ENCODE measurements around the gene ZNF776.
"Not testable (repeated sequence)": the region's sequence is repeated elsewhere in the genome, so short reads cannot be mapped to it uniquely, and the experiment has no call there.

ZNF776 gene

DNA sequence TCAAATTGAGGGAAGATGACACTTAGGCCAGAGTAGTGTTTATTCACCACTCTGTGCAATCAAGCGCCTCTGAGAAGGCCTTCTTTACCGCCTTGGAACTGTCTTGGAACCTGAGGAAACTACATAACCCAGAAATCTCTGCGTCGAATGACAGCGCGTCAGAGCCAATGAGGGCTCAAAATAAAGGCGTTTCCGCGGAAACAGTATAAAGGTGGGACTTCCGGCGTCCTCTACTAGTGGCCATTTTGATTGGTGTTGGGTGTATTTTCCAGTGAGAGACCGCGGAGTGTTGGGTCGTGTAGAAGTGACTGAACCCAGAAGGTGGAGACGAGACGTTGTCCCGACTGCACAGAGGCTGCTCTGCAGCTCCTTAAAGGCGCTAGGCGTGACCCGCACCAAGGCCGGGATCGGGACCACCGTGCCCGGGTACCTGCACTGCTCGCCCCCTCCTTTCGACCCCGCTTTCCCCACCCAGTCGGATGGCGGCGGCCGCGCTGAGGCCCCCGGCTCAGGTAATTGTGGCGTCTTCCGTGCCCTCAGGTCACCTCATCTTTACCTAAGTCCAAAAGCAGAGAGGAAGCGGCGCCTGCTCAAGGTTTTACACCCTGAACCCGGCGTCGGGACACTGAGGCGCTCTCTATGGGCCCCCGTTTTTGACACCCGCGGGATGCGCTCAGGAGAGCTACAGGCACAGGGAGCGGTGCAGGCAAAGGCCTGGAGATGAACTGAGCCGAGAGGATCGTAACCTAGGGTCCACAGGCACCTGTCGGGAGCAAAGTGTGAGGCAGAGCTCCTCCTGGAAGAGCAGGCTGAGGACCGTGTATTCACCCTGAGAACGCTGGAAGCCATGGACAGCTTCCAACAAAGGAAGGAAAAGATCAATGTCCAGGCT is at the start of gene ZNF776:
ZNF776 (plus strand) TSS at position 236 of the 892 bp plus-strand sequence; CDS start at position 480, 244 bp downstream.
- peak; percentile 81 for DNase-seq

DNA sequence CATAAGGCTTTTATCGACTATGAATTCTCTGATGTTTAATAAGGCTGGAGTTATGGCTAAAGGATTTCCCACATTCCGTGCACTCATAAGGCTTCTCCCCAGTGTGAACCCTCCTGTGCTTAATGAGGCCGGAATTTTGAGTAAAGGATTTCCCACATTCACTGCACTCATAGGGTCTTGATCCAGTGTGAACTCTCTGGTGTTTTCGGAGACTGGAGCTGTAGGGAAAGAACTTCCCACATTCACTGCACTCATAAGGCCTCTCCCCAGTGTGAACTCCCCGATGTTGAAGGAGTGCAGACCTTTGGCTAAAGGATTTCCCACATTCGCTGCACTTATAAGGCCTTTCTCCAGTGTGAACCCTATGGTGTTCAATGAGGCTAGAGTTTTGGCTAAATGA is 45.0 kb upstream of the ZNF776 start:
- no peak for DNase-seq

GRCh38 chr19:57706346-57706745 is 40.3 kb upstream of the ZNF776 start:
- DNase-seq = no peak

GRCh38 chr19:57708641-57709361 is 37.8 kb upstream of the ZNF776 start, which contains the start of gene ZNF154:
ZNF154 (minus strand) TSS chr19:57709204; CDS start chr19:57708971, 233 bp downstream.
- no peak for DNase-seq

DNA sequence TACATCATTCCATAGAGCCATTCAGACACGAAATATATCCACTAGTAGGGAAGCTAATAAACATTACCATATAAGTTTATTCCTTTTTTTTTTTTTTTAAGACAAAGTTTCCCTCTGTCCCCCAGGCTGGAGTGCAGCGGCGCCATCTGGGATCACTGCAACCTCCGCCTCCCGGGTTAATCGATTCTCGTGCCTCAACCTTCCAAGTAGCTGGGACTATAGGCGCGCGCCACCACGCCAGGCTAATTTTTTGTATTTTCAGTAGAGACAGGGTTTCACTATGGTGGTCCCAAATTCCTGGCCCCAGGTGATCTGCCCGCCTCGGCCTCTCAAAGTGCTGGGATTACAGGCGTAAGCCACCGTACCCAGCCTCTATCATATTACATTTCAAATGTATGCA is 37.0 kb upstream of the ZNF776 start:
- DNase-seq = no peak

- DNase-seq = no peak
Measured at GRCh38 chr19:57712222-57712621, 34.4 kb upstream of the ZNF776 start.

DNA sequence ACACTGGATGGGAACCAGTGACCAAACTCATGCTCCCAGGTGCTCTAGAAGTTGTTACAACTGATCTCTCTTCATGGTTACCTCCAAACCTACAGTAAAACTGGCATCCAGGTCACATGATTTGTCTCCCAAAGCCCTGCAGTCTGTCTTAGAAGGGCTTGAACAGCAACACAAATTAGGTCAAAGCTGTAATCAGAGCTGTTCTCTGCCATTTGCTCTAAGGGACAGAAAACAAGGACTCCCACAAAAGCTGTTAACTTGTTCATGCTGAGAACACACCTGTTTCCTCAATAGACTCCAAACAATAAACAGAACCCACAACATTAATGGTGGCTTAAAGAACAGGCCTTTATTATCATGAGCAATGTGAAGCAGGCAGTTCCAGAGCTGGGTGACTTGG is 27.2 kb upstream of the ZNF776 start:
- DNase-seq = no peak

- no peak for DNase-seq
Measured at GRCh38 chr19:57719901-57720519, 26.6 kb upstream of the ZNF776 start.

DNA sequence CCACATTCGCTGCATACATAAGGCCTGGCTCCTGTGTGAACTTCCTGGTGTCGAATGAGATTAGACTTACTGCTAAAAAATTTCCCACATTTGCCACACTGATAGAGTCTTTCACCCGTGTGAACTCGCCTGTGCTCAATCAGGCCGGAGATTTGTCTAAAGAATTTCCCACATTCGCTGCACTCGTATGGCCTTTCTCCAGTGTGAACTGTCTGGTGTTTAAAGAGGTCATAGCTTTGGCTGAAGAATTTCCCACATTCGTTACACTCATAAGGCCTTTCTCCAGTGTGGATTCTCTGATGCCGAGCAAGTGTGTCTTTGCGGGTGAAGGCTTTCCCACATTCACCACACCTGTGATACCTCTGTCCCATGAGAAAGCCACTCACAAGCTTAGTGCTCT is 25.7 kb upstream of the ZNF776 start:
- DNase-seq = no peak

GRCh38 chr19:57738320-57738719 is 8.3 kb upstream of the ZNF776 start:
- not testable (repeated sequence) for DNase-seq

DNA sequence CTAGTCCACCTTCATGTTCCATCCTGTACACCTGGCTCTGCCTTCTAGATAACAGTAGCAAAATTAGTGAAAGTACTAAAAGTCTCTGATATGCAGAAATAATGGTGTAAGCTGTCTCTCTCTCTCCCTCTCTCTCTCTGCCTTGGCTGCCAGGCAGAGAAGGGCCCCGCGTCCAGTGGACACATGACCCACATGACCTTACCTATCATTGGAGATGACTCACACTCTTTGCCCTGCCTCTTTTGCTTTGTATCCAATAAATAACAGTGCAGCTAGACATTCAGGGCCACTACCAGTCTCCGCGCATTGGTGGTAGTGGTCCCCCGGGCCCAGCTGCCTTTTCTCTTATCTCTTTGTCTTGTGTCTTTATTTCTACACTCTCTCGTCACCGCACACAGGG is 7.8 kb upstream of the ZNF776 start:
- DNase-seq = not testable (repeated sequence)

- no peak for DNase-seq
Measured at GRCh38 chr19:57747472-57747807, 825 bp downstream of the ZNF776 start.

DNA sequence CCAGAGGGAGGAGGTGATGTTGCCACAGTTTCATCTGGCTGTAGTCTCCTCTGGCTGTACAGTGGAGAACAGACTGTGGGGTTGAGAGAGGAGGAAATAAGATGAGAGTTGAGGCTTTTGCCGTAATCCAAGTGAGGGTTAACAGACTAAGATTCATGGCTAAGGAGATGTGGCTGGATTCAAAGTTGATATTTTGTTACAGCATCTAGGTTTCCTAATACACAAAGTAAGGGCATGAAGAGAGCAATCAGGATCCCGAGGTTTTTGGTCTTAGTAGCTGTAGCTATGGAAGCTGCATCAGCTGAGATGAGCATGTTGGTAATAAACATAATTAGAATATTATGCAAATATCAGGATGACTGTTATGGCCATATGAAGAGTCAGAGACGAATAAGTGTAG is 1.4 kb downstream of the ZNF776 start:
- DNase-seq = no peak

- DNase-seq = no peak
Measured at GRCh38 chr19:57754091-57754673, 7.6 kb downstream of the ZNF776 start.

DNA sequence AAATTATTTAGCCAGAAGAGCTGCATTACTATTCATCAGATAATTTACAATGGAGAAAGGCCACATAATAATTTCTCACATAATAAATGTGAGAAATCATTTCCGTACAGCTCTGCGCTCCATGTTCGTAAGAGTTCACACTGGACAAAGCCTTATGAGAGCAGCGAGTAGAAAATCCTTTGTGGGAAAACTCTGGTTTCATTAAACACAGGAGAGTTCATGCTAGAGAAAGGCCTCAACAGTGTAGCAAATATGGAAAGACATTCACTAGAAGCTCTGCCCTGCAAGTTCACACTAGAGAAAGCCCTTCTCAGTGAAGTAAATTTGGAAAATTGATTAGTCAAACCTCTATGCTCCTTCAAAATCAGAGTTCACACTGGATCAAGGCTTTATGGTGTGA is 8.4 kb downstream of the ZNF776 start:
- no peak for DNase-seq

DNA sequence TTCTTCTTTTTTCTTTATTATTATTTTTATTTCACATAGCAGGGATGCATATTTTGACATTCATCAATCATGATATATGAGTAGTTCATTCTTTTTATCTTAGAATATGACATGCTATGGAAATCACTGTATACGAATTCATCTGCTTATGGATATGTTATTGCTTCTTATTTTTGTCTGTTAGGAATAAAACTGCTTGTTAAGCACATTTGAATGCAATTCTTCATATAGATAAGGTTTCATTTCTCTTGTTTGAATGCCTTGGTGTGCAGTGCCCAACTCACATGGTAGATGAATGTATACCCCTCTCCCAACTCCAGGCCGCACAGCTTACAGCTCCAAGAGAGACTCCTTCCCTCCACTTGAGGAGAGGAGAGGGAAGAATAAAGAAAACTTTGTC is 11.3 kb downstream of the ZNF776 start:
- DNase-seq = no peak

- DNase-seq = no peak
Measured at GRCh38 chr19:57759096-57759495, 12.5 kb downstream of the ZNF776 start.

DNA sequence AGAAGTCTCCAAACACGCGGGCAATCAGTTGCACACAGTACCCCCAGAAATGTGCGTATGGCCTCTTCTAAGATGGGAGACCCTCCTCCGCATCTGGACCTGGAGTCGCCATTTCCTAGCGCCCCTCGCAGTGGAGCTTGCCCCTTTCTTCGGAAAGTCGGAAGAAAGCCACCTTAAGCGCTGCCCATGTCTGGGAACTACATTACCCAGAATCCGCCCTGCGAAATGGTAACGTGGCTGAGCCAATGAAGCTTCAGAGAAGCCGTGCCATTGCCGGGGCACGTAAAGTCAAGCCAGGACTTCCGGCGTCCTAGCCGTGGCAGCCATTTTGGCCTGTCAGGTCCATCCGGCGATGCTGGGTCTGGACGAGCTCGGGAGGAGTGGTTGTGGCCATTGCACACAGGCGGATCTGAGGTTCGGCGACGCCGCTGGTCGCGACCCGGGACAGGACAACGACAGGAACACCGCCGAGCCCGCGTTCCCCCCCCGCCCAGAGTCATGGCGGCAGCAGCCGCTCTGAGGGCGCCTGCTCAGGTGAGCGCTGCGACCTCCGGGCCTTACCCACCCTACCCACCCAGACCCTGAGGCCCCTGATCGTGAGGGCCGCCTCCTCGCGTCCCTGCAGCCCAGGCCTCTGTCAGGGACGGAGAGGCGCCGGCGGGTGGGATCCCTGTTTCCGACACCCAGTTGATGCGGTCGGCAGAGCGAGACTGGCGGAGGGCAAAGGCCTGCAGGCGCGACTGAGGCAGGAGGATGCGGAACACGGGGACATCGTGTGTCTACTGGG is 22.9 kb downstream of the ZNF776 start, which contains the start of gene ZNF586:
ZNF586 (plus strand) TSS at position 332 of the 787 bp plus-strand sequence; CDS start at position 499, 167 bp downstream.
- peak; percentile 71 for DNase-seq

GRCh38 chr19:57771417-57771816 is 24.8 kb downstream of the ZNF776 start:
- no peak for DNase-seq

DNA sequence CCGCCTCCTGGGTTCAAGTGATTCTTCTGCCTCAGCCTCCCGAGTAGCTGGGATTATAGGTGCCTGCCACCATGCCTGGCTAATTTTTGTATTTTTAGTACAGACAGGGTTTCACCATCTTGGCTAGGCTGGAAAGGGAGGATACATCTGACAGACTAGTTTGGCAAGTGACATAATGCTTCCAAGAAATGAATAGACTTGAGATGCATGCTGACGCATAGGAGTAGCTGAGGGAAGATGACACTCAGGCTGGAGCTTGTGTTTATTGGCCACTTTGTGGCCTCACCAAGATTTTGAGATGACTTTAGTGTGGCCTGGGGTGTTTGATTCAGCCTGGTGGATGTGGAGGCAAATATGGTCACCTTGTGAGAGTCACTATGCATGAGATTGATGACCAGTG is 26.9 kb downstream of the ZNF776 start:
- no peak for DNase-seq

DNA sequence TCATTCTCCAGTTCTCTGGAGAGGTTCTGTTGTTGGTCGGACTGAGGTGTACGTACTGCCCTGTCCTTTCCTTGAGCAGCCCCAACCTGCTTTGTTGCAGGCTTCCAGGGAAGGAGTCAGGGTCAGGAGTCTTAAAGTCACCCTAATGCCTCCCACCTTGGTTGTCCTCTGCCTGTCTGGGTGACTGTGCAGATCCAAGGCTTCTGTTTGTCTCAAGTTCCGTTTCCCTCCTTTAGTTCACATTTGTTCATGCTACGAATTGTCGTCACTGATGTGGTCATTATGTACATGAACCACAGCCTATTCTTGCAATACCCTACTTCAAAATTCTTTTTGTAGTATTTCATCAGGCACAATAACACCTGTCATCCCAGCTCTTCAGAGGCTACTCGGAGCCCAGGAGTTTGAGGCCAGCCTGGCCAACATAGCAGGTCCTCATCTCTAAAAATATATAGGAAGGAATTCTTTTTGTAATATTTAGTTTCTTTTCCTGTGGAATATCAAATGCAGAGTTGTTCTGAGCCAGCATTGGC is 30.2 kb downstream of the ZNF776 start:
- no peak for DNase-seq

DNA sequence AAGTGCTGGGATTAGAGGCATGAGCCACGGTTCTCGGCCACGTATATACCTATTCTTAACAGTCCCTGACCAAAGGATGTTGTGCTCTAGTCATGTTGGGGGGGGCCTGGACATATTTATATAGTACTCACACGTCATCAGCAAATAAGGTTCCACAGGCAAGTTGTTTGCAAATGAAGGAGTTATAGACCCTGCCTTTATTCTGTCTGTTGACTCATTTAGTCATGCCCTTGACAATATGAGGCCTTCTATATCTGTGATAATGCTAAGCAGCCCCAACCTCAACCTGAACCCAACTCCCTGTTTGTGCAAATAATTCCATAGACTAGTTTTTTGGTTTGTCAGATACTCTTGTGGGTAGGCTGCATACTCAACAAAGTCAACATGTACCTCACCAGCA is 31.7 kb downstream of the ZNF776 start:
- no peak for DNase-seq

Measured in NCI-H510A treated with DMSO at 0.1 percent for 48 hours (cell line).